ENCODE data around the gene VEGFB. TPM values are rescaled to one million over a fixed set of nuclear protein-coding genes. Genes with fewer than 3 reads are reported as not detected.
A peak's percentile ranks its signal among the peaks of the same experiment; 100 is the strongest.

The VEGFB gene
- total and polyA plus RNA-seq, 2 of the 8 experiments (the other 6 are each of a cell fraction or from before 2014, with no cell fraction given) = 9.3 to 49.6 TPM

DNA sequence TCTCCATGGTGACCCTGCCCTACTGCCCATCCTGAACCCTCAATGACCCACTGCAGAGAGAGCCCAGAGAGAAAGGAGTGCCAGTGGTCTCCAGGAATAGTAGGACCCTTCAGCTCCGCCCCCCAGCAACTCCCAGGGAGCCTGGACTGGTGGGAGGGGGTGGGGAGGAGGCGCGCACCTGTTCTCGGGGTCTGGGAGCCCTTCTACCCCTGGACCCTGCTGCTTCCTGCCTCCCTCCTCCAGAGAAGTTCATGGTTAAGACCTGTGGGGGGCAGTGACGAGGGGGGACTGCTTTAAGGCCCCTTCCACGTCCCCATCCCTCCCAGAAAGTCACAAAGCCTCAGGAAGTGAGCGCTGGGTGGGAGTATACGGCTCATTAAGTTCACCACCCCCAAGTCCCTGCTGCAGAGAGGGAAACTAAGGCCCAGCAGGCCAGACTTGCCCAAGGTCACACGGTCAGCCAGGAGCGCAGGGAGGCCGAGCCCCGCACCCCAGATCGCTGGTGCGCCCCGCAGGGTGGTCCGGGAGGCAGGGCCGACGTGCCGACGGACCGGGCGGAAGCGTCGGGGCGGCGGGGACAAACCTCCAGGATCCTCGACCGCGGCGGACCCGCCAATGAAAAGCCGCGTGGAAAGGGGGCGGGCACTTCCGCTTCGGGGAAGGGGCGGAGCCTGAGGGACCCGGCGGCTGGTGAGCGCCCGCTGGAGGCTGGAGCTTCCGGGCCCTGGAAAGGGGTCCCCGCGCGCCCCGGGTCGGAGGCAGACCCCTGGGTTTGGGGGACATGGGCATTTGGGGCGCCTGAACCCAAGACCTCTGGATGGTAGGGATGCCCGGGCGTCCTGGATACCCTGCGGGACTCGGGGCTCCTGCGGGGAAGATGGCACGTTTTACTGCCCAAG is 8.5 kb upstream of the VEGFB start, which contains the start of the genes NUDT22 and TRPT1 (continued):
- TF ChIP-seq CTCF (IDR thresholded peaks at IDR 0.05; ENCODE audit: control extremely low read depth in 1 of 3, insufficient read depth in 1 of 3, low read depth in 1 of 3, low read length in 3 of 3) (peak in 1 of 3 experiments; percentile 48; a peak in 1 of 4 replicates), JUN (IDR thresholded peaks at IDR 0.05; ENCODE audit: low read depth, low read length) (no peak), RNF2 (IDR thresholded peaks at IDR 0.05; ENCODE audit: borderline replicate concordance, low read depth, low read length, missing control alignments, poor library complexity, severe bottlenecking) (no peak), ZNF274 (IDR thresholded peaks at IDR 0.05; ENCODE audit: borderline replicate concordance, extremely low read depth, low read length) (no peak), YY1 (IDR thresholded peaks at IDR 0.05; ENCODE audit: low read depth, low read length) (0 out of 2 replicates have a peak, but pooled peaks have one; percentile 0), FOSL1 (IDR thresholded peaks at IDR 0.05; ENCODE audit: insufficient read depth, low read depth, low read length) (no peak), EGR1 (IDR thresholded peaks at IDR 0.05; ENCODE audit: borderline replicate concordance, low read depth, low read length) (no peak; the same call in 1 of the 2 replicates), SIX5 (IDR thresholded peaks at IDR 0.05; ENCODE audit: low read depth, low read length) (no peak), TCF12 (IDR thresholded peaks at IDR 0.05; ENCODE audit: low read depth, low read length) (no peak), EZH2 (IDR thresholded peaks at IDR 0.05; ENCODE audit: low read depth, low read length, severe bottlenecking) (no peak), POLR2A (IDR thresholded peaks at IDR 0.05; ENCODE audit: control extremely low read depth in 1 of 2, low read depth in 2 of 2, low read length in 2 of 2) (peak in 1 of 2 experiments; percentile 44; a peak in 2 of 3 replicates), GTF2F1 (IDR thresholded peaks at IDR 0.05; ENCODE audit: borderline replicate concordance, low read depth, low read length) (no peak), KDM4A (IDR thresholded peaks at IDR 0.05; ENCODE audit: low read depth, low read length, severe bottlenecking) (peak; percentile 60), KDM5A (IDR thresholded peaks at IDR 0.05; ENCODE audit: low read length) (no peak), TEAD4 (IDR thresholded peaks at IDR 0.05; ENCODE audit: low read depth, low read length) (no peak), PHF8 (conservative IDR thresholded peaks at IDR 0.05; ENCODE audit: low read depth, low read length) (peak; percentile 75; the same call in 1 of the 2 replicates)
- TF ChIP-seq, protein P1, sequence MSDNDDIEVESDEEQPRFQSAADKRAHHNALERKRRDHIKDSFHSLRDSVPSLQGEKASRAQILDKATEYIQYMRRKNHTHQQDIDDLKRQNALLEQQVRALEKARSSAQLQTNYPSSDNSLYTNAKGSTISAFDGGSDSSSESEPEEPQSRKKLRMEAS (IDR thresholded peaks at IDR 0.05) = no peak

All from H1 (cell line).